Thoracic aorta (tissue), 2 donors: ENCODE measurements around the gene NRP2. TPM values are rescaled to one million over a fixed set of nuclear protein-coding genes. Genes with fewer than 3 reads are reported as not detected.
A peak's percentile ranks its signal among the peaks of the same experiment; 100 is the strongest.

Experiments used
- ATAC-seq: fragments of 150-250 bp; one replicate; pipeline ENCODE4 v1.8.0; 2017; ENCODE audit warnings: low read depth; ENCODE audit not compliant: insufficient number of reproducible peaks, low FRiP score
- DNase-seq: peaks from one replicate; pipeline ENCODE4 v3.0.0-alpha.2; 2020; ENCODE audit warnings: low spot score
- H3K27ac ChIP-seq, 2 donors: fragments of 200-600 bp; sonication (generic); 1 replicate in 1 of 2; 2 replicates in 1 of 2; pipeline ENCODE4 v1.5.1; 2016; ENCODE audit warnings: mild to moderate bottlenecking in 2 of 2, moderate library complexity in 2 of 2
- H3K27me3 ChIP-seq: fragments of 200-600 bp; sonication (generic); replicated peaks from 2 replicates; pipeline ENCODE4 v1.6.0; 2016; ENCODE audit warnings: mild to moderate bottlenecking; ENCODE audit not compliant: insufficient read depth
- H3K36me3 ChIP-seq: fragments of 200-600 bp; sonication (generic); one replicate; pipeline ENCODE4 v1.5.1; 2016
- H3K4me1 ChIP-seq, 2 donors: fragments of 200-600 bp; sonication (generic); 1 replicate in 1 of 2; 2 replicates in 1 of 2; pipeline versions ENCODE4 v1.5.1 to v1.6.0; 2016; ENCODE audit warnings: low read depth in 2 of 2, mild to moderate bottlenecking in 1 of 2; ENCODE audit not compliant: control insufficient read depth in 1 of 2
- H3K4me3 ChIP-seq: fragments of 200-600 bp; sonication (generic); 2 replicates; pipeline ENCODE4 v1.5.1; 2016; ENCODE audit warnings: mild to moderate bottlenecking
- H3K9me3 ChIP-seq: fragments of 200-600 bp; sonication (generic); 2 replicates; pipeline ENCODE4 v1.5.1; 2016
- CTCF ChIP-seq: fragments of 200-600 bp; sonication (generic); IDR thresholded peaks from one replicate; pipeline ENCODE4 v1.5.1; 2019; ENCODE audit warnings: antibody characterized with exemption
- total RNA-seq, 2 donors: library from RNA; depleted of rRNA; stranded (reverse); fragments of >200 nt; gene quantifications; one replicate each; pipeline versions ENCODE4 v1.1.0 to v1.2.3, GENCODE V29; 2016

The NRP2 gene
- total RNA-seq, 2 donors from 2014 or later = 73.5 to 75.1 TPM

- TF ChIP-seq CTCF = no peak
- ATAC-seq (no peak), DNase-seq (no peak)
- H3K27ac ChIP-seq = no peak overlapping the region
- no peak overlapping the region for H3K4me3 ChIP-seq
- no peaks in the 10 kb centered on the region for H3K27me3 ChIP-seq
- peaks cover 0 to 3% of the 10 kb centered on the region in 2 donors for H3K4me1 ChIP-seq
- no peaks in the 10 kb centered on the region for H3K36me3 ChIP-seq
- no peaks in the 10 kb centered on the region for H3K9me3 ChIP-seq
Observed at GRCh38 chr2:205665791-205666190, 16.5 kb upstream of the NRP2 start.

- DNase-seq (no peak), ATAC-seq (no peak)
- Histone ChIP-seq H3K27me3 (no peaks in the 10 kb centered on the region), H3K27ac (no peak overlapping the region), H3K4me1 (peaks cover 0 to under 1% of the 10 kb centered on the region in 2 donors), H3K9me3 (no peaks in the 10 kb centered on the region), H3K36me3 (no peaks in the 10 kb centered on the region), H3K4me3 (no peak overlapping the region)
- no peak for TF ChIP-seq CTCF
Observed at GRCh38 chr2:205670292-205670691, 12.0 kb upstream of the NRP2 start.

- H3K9me3 ChIP-seq = no peaks in the 10 kb centered on the region
- H3K27ac ChIP-seq = no peak overlapping the region
- no peaks in the 10 kb centered on the region for H3K36me3 ChIP-seq
- H3K4me3 ChIP-seq = no peak overlapping the region
- no peaks in the 10 kb centered on the region for H3K27me3 ChIP-seq
- TF ChIP-seq CTCF = no peak
- H3K4me1 ChIP-seq = peaks cover 0 to 6% of the 10 kb centered on the region in 2 donors
- ATAC-seq = no peak
- DNase-seq = no peak
Observed at GRCh38 chr2:205673312-205673711, 9.0 kb upstream of the NRP2 start.

GRCh38 chr2:205675861-205676516 is 6.3 kb upstream of the NRP2 start:
- Histone ChIP-seq H3K36me3 (no peaks in the 10 kb centered on the region), H3K4me1 (peaks cover 0 to 17% of the 10 kb centered on the region in 2 donors), H3K27me3 (no peaks in the 10 kb centered on the region), H3K4me3 (peak overlapping the region; percentile 48), H3K27ac (no peak overlapping the region), H3K9me3 (no peaks in the 10 kb centered on the region)
- ATAC-seq (no peak), DNase-seq (no peak)
- TF ChIP-seq CTCF = peak; percentile 80

GRCh38 chr2:205678541-205679142 is 3.7 kb upstream of the NRP2 start:
- no peak overlapping the region for H3K27ac ChIP-seq
- H3K4me1 ChIP-seq = peaks cover 0 to 17% of the 10 kb centered on the region in 2 donors
- no peak overlapping the region for H3K4me3 ChIP-seq
- no peak for TF ChIP-seq CTCF
- no peaks in the 10 kb centered on the region for H3K9me3 ChIP-seq
- H3K36me3 ChIP-seq = no peaks in the 10 kb centered on the region
- ATAC-seq (no peak), DNase-seq (no peak)
- no peaks in the 10 kb centered on the region for H3K27me3 ChIP-seq
